LNCAP (cell line): Measurements from ENCODE around the gene LMO1.

ENCODE experiments used
- CTCF ChIP-seq: fragments of 450-650 bp; IDR thresholded peaks from 2 replicates; pipeline ENCODE4 v1.5.1; 2017; ENCODE audit warnings: mild to moderate bottlenecking

LMO1 gene

GRCh38 chr11:8252946-8253345, 10.7 kb downstream of the LMO1 start:
- TF ChIP-seq CTCF, result no peak

GRCh38 chr11:8252388-8252787, 11.3 kb downstream of the LMO1 start:
- TF ChIP-seq CTCF, result no peak

GRCh38 chr11:8251616-8252295, 11.9 kb downstream of the LMO1 start:
- no peak for TF ChIP-seq CTCF

- no peak for TF ChIP-seq CTCF
Observed at GRCh38 chr11:8250981-8251615, 12.6 kb downstream of the LMO1 start.

- no peak for TF ChIP-seq CTCF
Observed at GRCh38 chr11:8250434-8250833, 13.2 kb downstream of the LMO1 start.

- no peak for TF ChIP-seq CTCF
Observed at GRCh38 chr11:8249482-8249881, 14.2 kb downstream of the LMO1 start.

- no peak for TF ChIP-seq CTCF
Observed at GRCh38 chr11:8248786-8249185, 14.9 kb downstream of the LMO1 start.
